GM19324 (cell line): ENCODE results near the gene COX6A1.

Source experiments
- ATAC-seq: cut with Tn5 transposase; IDR thresholded peaks from one replicate; pipeline ENCODE4 v1.9.1; 2021; ENCODE audit warnings: mild to moderate bottlenecking, moderate library complexity; ENCODE audit not compliant: unreplicated experiment, low FRiP score

COX6A1 gene

DNA sequence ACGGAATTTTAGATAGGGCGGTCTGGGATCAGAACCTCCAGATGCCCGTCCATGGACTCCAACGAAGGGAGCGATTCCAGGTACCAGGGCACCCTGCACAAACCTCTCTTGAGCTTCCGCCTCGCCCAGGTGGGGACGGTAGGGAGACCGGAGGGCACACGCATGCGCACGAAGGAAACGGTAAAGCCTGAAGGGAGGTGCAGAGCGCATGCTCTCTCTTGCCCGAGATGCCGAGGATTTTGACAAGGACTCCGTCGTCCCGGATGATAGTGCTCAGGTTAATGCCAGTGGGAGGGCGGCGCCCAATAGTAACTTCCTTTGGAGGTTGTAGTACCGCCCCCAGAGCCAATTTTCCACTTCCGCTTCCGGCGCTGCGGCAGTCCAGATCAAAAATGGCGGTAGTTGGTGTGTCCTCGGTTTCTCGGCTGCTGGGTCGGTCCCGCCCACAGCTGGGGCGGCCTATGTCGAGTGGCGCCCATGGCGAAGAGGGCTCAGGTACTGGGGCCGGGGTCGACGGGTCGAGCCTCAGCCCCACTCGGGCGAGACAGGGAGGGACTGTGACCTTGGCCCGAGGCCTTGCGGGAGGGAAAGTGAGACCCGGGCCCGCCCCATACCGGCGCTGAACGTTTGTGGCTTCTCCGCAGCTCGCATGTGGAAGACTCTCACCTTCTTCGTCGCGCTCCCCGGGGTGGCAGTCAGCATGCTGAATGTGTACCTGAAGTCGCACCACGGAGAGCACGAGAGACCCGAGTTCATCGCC is at the start of gene COX6A1:
TSS of gene COX6A1 (plus strand) at position 379 of the 760 bp plus-strand sequence. CDS start at position 393, 14 bp downstream.
- peak; percentile 98 for ATAC-seq

DNA sequence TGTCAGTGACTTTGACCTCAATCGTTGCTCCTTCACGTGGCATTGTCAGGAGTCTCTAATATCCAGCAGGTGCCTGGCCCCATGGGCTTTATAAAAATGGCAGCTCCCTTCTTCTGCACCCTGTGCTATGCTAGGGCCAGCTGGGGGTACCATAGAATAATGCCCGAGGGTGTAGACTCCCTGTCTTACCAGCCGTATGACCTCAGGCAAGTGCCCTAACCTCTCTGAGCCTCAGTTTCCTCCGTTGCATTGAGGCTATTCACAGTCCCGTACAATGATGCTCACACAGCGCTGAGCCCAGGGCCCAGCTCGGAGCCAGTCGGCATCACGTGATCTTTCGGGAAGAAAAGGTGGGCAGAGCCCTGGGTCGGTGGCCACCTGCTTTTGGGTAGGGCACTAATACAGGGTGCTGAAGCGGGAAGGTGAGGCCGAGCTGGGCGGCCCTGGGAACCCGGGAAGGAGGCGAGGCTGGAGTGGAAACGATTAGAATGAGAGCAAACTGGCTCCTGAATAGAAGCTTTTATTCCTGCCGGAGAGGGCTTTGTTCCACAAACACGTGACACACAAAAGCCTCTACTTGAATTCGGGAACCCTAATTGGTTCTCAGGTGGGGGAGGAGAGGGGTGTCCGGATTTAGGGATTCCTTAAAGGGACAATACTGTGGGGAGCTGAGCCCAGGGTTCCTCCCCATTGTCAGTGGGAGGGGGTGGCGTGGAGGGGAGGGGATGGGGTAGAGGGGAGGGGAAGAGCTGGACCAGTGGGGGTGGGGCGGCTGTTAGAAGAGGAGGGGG is 49.0 kb upstream of the COX6A1 start:
- ATAC-seq, result no peak

DNA sequence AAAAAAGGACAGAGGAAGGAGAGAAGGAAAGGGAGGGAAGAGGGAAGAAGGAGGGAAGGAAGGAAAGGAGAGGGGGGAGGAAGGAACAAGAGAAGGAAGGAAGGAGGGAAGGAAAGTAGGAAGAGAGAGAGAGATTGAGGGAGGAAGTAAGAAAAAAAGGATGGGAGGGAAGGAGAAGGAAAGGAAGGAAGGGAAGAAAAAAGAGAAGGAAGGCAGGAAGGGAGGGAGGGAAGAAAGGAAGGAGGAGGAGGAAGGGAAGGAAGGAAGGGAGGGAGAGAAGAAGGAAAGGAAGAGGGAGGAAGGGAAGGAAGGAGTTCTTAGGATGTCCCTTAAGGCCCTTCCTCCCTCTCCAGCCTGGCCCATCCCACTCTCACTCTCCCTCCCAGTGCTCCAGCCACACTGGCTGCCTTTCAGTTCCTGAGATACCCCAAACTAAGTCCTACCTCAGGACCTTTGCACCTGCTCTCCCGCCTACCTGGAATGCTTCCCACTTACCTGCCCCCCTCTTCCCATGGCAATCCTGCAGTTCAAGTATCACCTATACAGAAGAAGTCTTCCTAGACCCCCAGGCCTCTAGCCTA is 47.3 kb upstream of the COX6A1 start:
- ATAC-seq, result no peak

DNA sequence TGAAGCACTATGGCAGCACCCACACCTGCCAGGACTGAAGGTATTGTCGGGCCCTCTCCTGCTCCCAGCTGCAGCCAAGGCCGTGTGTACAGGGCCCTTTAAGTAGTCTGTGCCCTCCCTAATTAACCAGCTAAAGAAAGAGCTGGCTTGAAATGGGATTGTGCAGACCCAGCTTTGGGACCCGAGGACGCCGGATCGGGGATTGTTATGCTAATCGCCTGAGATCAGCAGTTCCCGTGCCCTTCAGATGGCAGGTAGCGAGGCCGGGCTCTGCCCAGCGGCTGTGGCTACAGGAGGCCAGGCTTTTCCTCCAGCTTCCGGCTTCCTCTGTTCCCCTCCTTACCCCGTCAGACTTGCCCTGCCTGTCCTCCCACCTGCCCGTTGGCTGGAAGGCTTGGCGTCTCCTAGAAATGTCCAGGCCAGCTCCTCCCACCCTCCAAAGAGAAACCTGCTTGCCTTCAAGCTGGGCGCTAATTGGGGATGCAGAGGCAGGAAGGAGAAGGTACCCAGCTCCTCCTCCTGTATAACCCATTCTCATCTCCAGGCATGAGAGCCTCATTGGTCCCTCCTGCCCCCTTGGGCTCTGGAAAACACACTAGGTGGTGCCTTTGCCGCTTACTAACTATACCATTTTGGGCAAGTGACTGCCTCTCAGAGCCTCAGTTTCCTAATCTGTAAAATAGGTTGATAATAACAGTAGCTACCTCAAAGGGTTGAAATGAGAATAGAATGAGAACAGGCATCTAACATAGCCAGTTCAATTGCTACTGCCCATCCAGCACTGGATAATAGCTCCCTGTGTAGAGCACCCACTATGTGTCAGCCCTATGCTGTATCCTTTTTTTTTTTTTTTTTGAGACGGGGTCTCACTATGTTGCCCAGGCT is 43.2 kb upstream of the COX6A1 start:
- ATAC-seq, result no peak

DNA sequence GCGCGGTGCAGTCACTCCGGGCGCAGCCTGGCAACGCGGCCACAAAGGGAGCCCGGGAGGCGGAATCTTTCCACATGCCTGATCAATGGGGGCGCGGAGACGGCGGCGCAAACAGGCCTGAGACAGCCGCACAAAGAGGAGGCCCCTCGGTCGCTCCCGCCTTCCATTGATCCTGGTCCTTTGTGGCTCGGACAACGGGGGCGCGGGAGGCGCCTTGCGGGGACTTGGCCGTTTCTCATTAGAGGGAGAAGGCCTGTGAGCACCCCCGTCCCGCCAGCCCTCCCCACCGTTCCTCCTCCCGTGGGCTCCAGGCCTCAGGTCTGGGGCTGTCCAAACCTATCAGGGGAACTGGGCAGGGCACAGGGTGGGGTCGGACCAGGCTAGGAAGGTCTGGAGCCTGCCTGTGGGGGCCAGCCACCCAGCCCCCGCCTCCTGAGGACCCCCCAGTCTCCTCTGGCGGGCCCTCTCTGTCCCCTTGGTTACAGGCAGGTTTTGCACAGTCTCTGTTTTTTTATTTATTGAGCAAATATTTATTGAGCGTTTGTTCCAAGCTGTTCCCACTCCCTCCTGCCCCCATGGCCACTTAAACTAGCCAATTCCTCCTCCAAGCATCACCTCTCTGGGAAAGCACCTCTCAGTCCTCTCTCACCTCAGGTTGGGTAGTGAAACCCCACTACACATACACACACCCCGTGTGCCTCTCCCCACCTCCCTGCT is 39.9 kb upstream of the COX6A1 start:
- no peak for ATAC-seq

DNA sequence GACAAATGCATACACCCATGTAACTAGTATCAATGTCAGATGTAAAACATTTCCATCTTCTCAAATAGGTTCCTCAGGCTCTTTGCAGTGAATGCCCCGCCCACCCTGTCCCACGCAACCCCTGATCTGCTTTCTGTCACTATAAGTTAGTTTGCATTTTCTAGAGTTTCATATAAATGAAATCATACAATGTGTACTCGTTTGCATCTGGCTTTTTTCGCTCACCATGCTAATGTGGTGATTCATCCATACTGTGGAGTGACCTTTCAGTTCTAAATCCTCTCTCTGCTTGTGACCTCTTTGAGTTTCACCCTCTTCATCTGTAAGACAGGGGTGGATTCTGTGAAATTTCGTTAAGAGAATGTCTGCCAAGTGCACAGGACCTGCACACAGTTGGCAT is 38.4 kb upstream of the COX6A1 start:
- ATAC-seq, result no peak

DNA sequence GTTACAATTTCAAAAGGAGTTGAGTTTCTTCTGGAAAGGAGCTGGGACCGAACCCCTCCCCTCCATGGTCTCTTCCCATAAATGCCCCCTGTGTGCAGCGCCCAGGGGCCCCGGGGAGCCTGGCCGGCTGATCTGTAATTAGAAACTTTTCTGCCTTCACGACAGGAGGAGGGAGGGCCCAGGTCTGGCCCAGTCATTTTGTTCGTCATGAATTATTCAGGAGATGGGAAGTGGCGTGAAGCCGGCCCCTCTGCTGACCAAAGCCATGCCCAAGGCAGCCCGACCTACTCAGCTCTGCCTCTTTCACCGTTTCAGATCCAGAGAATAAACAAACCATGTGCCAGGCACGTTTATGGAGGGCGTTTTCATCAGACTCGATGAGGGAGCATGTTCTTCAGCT is 35.7 kb upstream of the COX6A1 start:
- ATAC-seq, result no peak

DNA sequence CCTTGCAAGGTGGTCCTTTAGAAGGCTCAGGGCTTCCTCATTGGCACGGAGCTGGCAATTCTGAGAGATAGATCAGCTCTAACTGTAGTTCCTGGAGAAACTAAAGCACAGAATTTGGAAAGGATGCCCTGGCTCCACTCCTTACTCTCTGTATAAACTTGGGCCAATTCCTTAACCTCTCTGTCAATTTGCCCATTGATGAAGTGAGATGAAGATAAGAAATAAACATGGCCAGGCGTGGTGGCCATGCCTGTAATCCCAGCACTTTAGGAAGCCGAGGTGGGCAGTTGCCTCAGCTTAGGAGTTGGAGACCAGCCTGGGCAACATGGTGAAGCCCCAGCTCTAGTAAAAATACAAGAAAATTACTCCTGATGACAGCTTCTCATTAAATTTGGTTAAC is 34.0 kb upstream of the COX6A1 start:
- ATAC-seq, result no peak

DNA sequence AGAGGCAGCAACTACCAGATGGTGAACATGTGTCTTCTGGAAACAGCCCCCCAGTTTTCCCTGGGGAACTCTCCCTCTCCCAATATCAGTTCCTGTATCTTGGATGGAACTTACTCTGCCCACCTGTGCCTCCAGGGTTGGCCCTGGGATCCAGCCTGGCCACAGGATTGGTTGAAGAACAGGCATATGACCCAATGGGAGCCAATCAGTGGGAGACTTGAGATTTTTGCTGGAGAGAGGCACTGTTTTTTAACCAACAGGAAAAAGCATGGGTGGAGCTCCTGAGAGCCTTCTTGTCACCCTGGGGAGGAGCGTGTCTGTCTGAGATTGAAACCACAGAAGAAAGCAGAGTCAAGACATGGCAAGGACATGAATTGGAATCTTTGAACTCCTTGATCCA is 33.6 kb upstream of the COX6A1 start:
- ATAC-seq, result no peak

DNA sequence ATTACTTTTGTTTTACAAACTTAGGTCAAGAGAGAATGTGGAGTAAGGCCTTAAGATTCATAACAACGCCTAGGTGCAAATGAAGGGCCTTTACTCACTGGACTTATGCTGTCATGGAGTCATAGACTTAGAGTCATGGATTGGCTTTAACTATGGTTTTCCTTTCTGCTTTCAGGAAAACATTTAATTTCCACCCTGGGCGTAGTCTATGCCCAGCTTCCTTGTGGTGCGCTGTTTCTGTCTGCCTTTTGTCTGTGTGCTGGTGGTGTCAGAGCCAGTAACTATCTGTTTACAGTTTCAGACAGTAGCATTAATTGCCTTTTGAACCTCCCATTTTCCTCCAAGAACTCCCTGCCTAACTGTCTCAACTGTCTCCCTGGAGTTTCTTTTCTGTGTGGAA is 31.8 kb upstream of the COX6A1 start:
- ATAC-seq, result no peak

DNA sequence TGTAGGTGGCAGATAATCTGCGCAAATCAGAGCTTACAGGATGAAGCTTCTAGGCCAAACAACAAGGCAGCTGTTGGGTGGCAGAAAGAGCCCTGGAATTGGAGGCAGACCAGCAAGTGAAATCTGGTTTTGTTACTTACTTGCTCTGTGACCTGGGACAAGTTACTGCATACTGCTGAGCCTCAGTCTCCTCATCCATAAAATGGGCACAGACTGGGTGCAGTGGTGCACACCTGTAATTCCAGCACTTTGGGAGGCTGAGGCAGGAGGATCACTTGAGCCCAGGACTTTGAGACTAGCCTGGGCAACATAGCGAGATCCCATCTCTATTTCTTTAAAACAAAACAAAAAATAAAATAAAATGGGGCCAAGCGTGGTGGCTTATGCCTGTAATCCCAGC is 31.4 kb upstream of the COX6A1 start:
- ATAC-seq, result no peak

DNA sequence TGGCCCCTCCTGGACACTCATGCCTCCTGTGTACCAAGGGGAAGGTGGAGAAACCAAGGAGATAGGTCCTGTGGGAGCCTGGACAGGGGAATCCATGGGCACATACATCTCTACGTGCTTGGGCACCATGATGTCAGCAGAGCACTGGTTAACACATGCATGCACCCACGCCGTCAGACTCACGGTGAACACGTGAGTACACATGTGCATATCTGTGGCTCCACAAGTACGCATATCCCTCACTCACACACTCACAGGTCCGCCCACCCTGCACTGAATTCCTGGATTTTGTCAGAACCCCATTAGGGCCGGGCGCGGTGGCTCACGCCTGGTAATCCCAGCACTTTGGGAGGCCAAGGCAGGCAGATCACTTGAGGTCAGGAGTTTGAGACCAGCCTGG is 29.1 kb upstream of the COX6A1 start:
- ATAC-seq, result no peak

DNA sequence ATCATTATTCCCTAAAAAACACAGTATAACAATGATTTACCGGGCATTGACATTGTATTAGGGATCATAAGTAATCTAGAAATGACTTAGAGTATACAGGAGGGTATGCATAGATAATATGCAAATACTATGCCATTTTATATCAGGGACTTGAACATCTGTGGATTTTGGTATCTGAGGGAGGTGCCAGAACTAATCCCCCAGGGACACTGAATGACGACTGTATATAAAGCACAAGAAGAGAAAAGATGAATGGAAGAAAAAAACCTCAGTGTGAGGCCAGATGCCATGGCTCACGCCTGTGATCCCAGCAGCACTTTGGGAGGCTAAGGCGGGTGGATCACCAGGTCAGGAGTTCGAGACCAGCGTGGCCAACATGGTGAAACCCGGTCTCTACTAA is 25.5 kb upstream of the COX6A1 start:
- no peak for ATAC-seq

DNA sequence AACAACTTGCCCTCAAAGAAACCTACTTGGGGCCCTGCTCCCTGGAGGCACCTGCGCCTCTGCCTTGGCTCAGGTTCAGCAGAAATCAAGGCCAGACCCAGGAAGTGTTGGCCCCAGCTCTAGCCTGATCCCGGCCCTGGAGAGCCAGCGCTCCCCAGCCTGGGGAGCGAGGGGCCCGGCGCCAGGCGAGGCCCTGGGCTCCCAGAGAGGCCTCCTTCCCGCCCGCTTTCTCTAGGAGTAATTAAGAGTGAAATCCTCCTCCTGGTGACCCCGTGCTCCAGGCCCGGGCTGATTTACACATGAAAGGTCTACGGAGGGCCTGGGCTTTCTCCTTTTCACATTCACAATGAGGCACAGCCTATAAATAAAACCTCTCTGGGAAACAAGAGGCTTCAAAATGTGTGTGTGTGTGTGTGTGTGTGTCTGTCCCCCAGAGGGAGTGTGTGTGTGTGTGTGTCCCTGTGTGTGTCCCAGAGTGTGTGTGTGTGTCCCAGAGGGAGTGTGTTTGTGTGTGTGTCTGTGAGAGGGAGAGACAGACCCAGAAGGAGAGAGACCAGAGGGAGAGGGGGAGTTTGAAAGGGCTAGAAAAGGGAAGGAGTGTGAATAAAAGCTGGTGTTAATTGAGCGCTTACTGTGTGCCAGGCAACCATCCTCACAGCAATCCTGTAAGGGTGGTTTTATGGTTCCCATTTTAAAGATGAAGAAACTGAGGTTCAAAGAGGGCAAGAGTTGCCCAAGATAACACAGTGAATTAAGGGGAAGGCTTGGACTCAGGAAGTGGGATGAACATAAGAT is 23.8 kb upstream of the COX6A1 start:
- ATAC-seq, result no peak

DNA sequence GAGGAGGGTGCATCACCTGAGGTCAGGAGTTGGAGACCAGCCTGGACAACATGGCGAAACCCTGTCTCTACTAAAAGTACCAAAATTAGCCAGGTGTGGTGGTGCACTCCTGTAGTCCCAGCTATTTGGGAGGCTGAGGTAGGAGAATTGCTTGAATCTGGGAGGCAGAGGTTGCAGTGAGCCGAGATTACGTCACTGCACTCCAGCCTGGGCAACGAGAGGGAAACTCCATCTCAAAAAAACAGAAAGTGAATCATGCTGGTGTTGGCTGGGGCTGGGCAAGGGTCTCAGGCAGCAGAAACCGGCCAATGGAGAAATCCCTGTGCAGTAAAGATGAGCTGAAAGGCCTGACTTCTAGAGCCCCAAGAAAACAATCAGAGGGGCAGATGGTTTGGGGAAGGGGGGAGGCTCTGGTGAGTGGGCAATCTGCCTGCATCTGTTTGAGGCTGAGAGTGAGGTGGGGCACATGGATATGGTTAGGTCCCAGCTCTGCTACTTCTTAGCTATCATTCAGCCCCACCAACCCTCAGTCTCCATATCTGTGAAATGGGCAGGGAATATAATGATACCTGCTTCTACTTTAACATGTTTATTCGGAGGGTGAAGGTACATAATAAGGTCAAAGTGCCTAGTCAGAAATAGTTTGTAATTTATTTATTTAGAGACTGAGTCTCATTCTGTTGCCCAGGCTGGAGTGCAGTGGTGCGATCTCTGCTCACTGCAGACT is 21.3 kb upstream of the COX6A1 start:
- ATAC-seq, result no peak

DNA sequence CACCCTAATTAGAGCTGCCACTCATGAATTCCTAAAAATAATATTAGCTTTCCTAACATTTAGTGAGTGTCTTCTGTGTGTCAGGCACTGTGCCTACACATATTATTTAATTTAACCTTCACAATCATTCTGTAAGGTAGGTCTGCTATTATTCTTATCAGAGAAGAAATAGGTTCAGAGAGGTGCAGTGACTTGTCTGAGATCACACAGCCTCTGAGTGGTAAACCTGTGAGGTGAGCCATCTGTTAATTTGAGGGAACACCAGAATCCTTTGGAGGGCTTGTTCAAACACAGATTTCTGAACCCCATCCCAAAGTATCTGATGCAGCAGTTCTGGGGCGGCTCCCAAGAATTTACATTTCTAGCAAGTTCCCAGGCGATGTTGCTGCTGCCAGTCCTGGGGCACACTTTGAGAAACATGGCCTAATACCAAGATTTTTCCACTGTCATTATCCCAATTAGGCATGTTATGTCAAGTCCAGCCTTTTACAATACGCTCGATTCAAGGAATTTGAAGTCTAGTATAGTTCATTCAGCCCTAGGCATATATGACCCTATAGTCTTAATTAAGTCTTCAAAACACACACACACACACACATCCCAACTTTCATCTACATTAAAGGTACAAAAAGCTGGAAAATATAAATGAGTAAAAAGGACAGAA is 19.9 kb upstream of the COX6A1 start:
- no peak for ATAC-seq

DNA sequence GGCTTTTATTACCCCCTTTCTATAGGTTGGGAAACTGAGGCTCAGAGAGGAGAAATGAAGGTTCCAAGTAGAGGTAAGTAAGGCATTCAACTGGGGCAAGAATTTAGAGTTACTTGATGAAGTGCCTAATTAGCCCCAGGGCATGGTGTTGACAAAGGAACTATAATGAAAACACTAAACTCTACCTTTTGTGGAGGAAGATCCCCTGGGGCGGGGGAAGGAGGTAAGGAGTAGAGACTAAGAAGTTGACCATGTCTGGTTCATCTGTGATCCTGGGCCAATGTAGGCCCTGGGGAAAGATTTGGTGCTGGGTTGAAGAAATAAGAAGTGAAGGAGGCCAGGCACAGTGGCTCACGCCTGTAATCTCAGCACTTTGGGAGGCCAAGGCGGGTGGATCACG is 16.2 kb upstream of the COX6A1 start:
- no peak for ATAC-seq

DNA sequence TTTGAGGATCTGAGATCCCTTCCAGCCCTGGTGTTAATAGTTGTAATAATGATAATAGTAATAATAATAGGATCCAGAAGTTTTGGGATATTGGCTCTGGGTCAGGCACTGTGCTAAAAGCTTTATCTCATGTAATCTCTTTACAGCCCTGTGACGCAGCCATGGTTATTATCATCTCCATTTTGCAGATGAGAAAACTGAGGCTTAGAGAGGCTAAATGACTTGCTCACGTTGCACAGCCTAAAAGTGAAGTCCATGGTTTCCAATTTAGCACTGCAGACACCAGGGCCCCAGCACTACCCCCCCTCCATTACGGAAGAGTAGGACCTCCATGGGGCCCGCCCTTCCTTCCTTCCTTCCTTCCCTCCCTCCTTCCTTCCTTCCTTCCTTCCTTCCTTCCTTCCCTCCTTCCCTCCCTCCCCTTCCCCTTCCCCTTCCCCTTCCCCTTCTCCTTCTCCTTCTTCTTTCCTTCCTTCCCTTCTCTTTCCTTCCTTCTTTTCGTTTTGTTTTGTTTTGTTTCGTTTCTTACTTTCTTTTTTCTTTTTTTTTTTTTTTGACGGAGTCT is 14.9 kb upstream of the COX6A1 start:
- no peak for ATAC-seq
